T-helper 1 cell (primary cell): ENCODE results near the gene H6PD.

ENCODE experiments used
- DNase-seq, 5 donors: peaks; one replicate each; pipeline ENCODE4 v3.0.0-alpha.2; 2012 to 2020

The H6PD gene

GRCh38 chr1:9317591-9318417, 83.2 kb downstream of the H6PD start:
- DNase-seq = peak in 1 of 5 donors; percentile 9

GRCh38 chr1:9319208-9319788, 84.7 kb downstream of the H6PD start:
- no peak for DNase-seq

GRCh38 chr1:9319789-9320519, 85.4 kb downstream of the H6PD start:
- DNase-seq = no peak
